Lung (tissue), 12 donors: ENCODE data around the gene CDH7. TPM values are rescaled to one million over a fixed set of nuclear protein-coding genes. Genes with fewer than 3 reads are reported as not detected.

ENCODE experiments used
- ATAC-seq: fragments of 200-7000 bp; cut with Tn5 transposase; one replicate; pipeline ENCODE4 v1.9.1; 2020; ENCODE audit warnings: moderate number of reproducible peaks; ENCODE audit not compliant: insufficient read depth, low FRiP score
- DNase-seq, 3 donors: peaks; one replicate each; pipeline ENCODE4 v3.0.0-alpha.2; 2013 to 2017
- H3K27ac ChIP-seq, 2 donors: one replicate each; pipeline ENCODE4 v1.5.1; 2013; ENCODE audit warnings: mild to moderate bottlenecking in 2 of 2, moderate library complexity in 2 of 2, control low read depth in 1 of 2, inconsistent platforms in 1 of 2, low read depth in 1 of 2, low read length in 1 of 2
- H3K27me3 ChIP-seq, 3 donors: one replicate each; pipeline ENCODE4 v1.5.1; 2013; ENCODE audit warnings: low read length in 2 of 3; ENCODE audit not compliant: control insufficient read depth in 3 of 3, insufficient read depth in 3 of 3
- H3K36me3 ChIP-seq, 4 donors: one replicate each; pipeline ENCODE4 v1.5.1; 2013; ENCODE audit warnings: low read length in 4 of 4, mild to moderate bottlenecking in 1 of 4, moderate library complexity in 1 of 4; ENCODE audit not compliant: control insufficient read depth in 4 of 4, insufficient read depth in 4 of 4
- H3K4me1 ChIP-seq, 5 donors: one replicate each; pipeline ENCODE4 v1.5.1; 2013; ENCODE audit warnings: low read length in 5 of 5, mild to moderate bottlenecking in 2 of 5, moderate library complexity in 1 of 5; ENCODE audit not compliant: control insufficient read depth in 5 of 5, insufficient read depth in 5 of 5
- H3K4me3 ChIP-seq: one replicate; pipeline ENCODE4 v1.5.1; 2013; ENCODE audit warnings: mild to moderate bottlenecking, control low read depth, moderate library complexity
- H3K9ac ChIP-seq, 2 donors: one replicate each; pipeline ENCODE4 v1.5.1; 2013; ENCODE audit warnings: low read length in 2 of 2, control low read depth in 1 of 2; ENCODE audit not compliant: insufficient read depth in 1 of 2
- H3K9me3 ChIP-seq, 4 donors: one replicate each; pipeline ENCODE4 v1.5.1; 2013; ENCODE audit warnings: low read length in 3 of 4, mild to moderate bottlenecking in 1 of 4, moderate library complexity in 1 of 4; ENCODE audit not compliant: control insufficient read depth in 4 of 4, insufficient read depth in 3 of 4
- WGBS, 2 donors: extraction: QIAGEN DNeasy Blood & Tissue Kit; methylation state at CpG; one replicate each; pipeline ENCODE4 v1.1.7; 2013; 5-methylcytosine and 5-hydroxymethylcytosine counted together
- polyA plus RNA-seq, 2 donors: library from polyadenylated mRNA; stranded (reverse); fragments of 200-250 nt; gene quantifications; one replicate each; pipeline ENCODE4 v1.2.1, GENCODE V29; 2013
- total RNA-seq, 2 donors: library from RNA; depleted of rRNA in 1 of 2; stranded (reverse); fragments of >200 nt in 1 of 2; gene quantifications; one replicate each; pipeline ENCODE4 v1.2.1, GENCODE V29; 2014 to 2021
- TF ChIP-seq, protein P1 (sequence below): IDR thresholded peaks from 2 replicates; pipeline ENCODE4 v1.5.1; 2012; ENCODE audit warnings: mild to moderate bottlenecking; ENCODE audit errors: control extremely low read depth, extremely low read depth
- donor health status: control.
- donor health status: control.
- donor health status: Bipolar disorder and iron deficiency.
- donor health status: healthy.
- donor health status: DM: yes; HTN: yes; CAD: no.

The CDH7 gene
- total and polyA plus RNA-seq, 4 donors = 0.07 to 0.40 TPM; not detected in 2

GRCh38 chr18:65859075-65859474, 108.3 kb downstream of the CDH7 start:
- no peak overlapping the region for H3K9ac ChIP-seq
- H3K27ac ChIP-seq = no peak overlapping the region
- no peaks in the 10 kb centered on the region for H3K4me1 ChIP-seq
- DNase-seq (no peak), ATAC-seq (no peak)
- TF ChIP-seq, protein P1, sequence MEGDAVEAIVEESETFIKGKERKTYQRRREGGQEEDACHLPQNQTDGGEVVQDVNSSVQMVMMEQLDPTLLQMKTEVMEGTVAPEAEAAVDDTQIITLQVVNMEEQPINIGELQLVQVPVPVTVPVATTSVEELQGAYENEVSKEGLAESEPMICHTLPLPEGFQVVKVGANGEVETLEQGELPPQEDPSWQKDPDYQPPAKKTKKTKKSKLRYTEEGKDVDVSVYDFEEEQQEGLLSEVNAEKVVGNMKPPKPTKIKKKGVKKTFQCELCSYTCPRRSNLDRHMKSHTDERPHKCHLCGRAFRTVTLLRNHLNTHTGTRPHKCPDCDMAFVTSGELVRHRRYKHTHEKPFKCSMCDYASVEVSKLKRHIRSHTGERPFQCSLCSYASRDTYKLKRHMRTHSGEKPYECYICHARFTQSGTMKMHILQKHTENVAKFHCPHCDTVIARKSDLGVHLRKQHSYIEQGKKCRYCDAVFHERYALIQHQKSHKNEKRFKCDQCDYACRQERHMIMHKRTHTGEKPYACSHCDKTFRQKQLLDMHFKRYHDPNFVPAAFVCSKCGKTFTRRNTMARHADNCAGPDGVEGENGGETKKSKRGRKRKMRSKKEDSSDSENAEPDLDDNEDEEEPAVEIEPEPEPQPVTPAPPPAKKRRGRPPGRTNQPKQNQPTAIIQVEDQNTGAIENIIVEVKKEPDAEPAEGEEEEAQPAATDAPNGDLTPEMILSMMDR = no peak
- 57 to 69% methylated on average over 3 of the region's 3 CpGs for WGBS, 2 donors
- no peaks in the 10 kb centered on the region for H3K27me3 ChIP-seq
- no peaks in the 10 kb centered on the region for H3K36me3 ChIP-seq
- no peak overlapping the region for H3K4me3 ChIP-seq
- H3K9me3 ChIP-seq = no peaks in the 10 kb centered on the region

DNA sequence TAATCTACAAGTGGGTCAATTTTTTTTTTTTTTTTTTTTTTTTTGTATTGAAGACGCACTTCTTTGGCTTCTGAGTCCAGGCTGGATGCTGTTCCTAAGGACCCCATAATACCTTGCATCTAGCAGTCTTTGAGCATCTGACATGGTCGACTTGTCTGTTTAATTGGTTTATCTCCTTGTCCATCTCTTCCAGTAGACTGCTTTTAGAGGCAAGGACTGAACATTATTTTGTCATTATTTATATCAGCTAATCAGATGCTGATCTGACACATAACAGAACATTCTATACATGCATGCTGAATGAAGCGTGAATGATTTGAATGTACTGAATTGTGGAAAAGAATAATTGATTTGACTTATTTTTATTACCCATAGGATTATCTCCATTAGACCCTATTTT, 118.7 kb downstream of the CDH7 start:
- Histone ChIP-seq H3K27me3 (no peaks in the 10 kb centered on the region), H3K4me3 (no peak overlapping the region), H3K4me1 (no peaks in the 10 kb centered on the region), H3K9me3 (no peaks in the 10 kb centered on the region), H3K27ac (no peak overlapping the region), H3K9ac (no peak overlapping the region), H3K36me3 (no peaks in the 10 kb centered on the region)
- 68 to 77% methylated on average over 3 of the region's 3 CpGs for WGBS, 2 donors
- TF ChIP-seq, protein P1 = no peak
- DNase-seq = no peak
- no peak for ATAC-seq

DNA sequence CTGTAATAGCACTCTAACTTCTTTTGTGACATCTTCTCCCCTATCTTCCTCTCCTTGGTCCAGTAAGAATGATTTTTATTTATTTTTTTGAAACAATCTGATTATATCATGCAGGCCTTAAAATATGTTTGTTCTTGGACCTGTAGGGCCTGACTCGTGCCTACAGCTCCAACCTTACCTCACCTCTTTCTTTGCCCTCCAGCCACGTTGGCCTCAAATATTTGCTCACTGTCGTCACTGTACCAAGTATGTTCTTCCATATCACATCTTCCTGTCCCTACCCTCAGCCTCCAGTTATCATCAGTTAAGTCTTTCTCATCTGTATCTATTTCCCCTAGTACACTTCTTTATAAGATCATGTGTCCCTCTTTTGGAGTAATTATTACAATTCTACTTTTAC, 125.5 kb downstream of the CDH7 start:
- Histone ChIP-seq H3K27me3 (no peaks in the 10 kb centered on the region), H3K4me3 (no peak overlapping the region), H3K9me3 (no peaks in the 10 kb centered on the region), H3K9ac (no peak overlapping the region), H3K36me3 (no peaks in the 10 kb centered on the region), H3K4me1 (no peaks in the 10 kb centered on the region), H3K27ac (no peak overlapping the region)
- TF ChIP-seq, protein P1 = no peak
- 70 to 75% methylated on average over 3 of the region's 3 CpGs for WGBS, 2 donors
- DNase-seq (no peak), ATAC-seq (no peak)

- H3K36me3 ChIP-seq = no peaks in the 10 kb centered on the region
- H3K4me3 ChIP-seq = no peak overlapping the region
- TF ChIP-seq, protein P1 = no peak
- H3K4me1 ChIP-seq = no peaks in the 10 kb centered on the region
- no peak for DNase-seq
- 94 to 95% methylated on average over 3 of the region's 3 CpGs for WGBS, 2 donors
- no peaks in the 10 kb centered on the region for H3K9me3 ChIP-seq
- no peak overlapping the region for H3K27ac ChIP-seq
- H3K9ac ChIP-seq = no peak overlapping the region
- ATAC-seq = no peak
- H3K27me3 ChIP-seq = no peaks in the 10 kb centered on the region
Measured at GRCh38 chr18:65897292-65897691, 146.5 kb downstream of the CDH7 start.
